SH-SY5Y (cell line): Measurements from ENCODE around the gene CCNE1.

Source experiments
- GATA2 ChIP-seq: IDR thresholded peaks from 2 replicates; pipeline ENCODE4 v1.6.1; 2011; ENCODE audit warnings: mild to moderate bottlenecking, low read depth, low read length
- GATA3 ChIP-seq: IDR thresholded peaks from 2 replicates; pipeline ENCODE4 v1.6.1; 2011; ENCODE audit warnings: low read depth, mild to moderate bottlenecking, low read length, moderate library complexity

- no peak for TF ChIP-seq GATA2
- TF ChIP-seq GATA3: no peak
These were observed 24.6 kb downstream of the CCNE1 start for GRCh38 chr19:29836409-29836825.
